Measurements from ENCODE around the gene KIAA1549. TPM values are rescaled to one million over a fixed set of nuclear protein-coding genes. Genes with fewer than 3 reads are reported as not detected.

KIAA1549 gene
- total RNA-seq, 4 donors from 2014 or later = 0.27 to 2.8 (median 0.78) TPM

- intact Hi-C loops (cut with DNase I; ENCODE audit: low total_unique reads) = no loop called here
- H3K4me3 ChIP-seq (ENCODE audit: low read depth, poor library complexity, severe bottlenecking) = no peak overlapping the region
- TF ChIP-seq CTCF (IDR thresholded peaks at IDR 0.05) (no peak), POLR2A (IDR thresholded peaks at IDR 0.05) (no peak)
- WGBS, 2 donors = 93 to 95% methylated on average over 5 of the region's 5 CpGs
- DNase-seq (ENCODE audit: low spot score in 2 of 2) = no peak
These were observed 128.7 kb downstream of the KIAA1549 start for GRCh38 chr7:138852469-138852868.

- no peak overlapping the region for H3K4me3 ChIP-seq (ENCODE audit: low read depth, poor library complexity, severe bottlenecking)
- 95 to 98% methylated on average over 5 of the region's 5 CpGs for WGBS, 2 donors
- TF ChIP-seq CTCF (IDR thresholded peaks at IDR 0.05) = no peak
- TF ChIP-seq POLR2A (IDR thresholded peaks at IDR 0.05) = no peak
- DNase-seq (ENCODE audit: low spot score in 2 of 2) = no peak
- intact Hi-C loops (cut with DNase I; ENCODE audit: low total_unique reads) = no loop called here
These were observed 131.5 kb downstream of the KIAA1549 start for GRCh38 chr7:138849701-138850100.

GRCh38 chr7:138848056-138848980 lies 132.9 kb downstream of the KIAA1549 start:
- DNase-seq (ENCODE audit: low spot score in 2 of 2) = no peak
- WGBS, 2 donors = 74 to 78% methylated on average over 3 of the region's 3 CpGs
- no peak overlapping the region for H3K4me3 ChIP-seq (ENCODE audit: low read depth, poor library complexity, severe bottlenecking)
- intact Hi-C loops (cut with DNase I; ENCODE audit: low total_unique reads) = no loop called here
- TF ChIP-seq POLR2A (IDR thresholded peaks at IDR 0.05) = no peak
- no peak for TF ChIP-seq CTCF (IDR thresholded peaks at IDR 0.05)

GRCh38 chr7:138845711-138846110 lies 135.5 kb downstream of the KIAA1549 start:
- DNase-seq (ENCODE audit: low spot score in 2 of 2) = no peak
- WGBS, 2 donors = 37 to 41% methylated on average over 2 of the region's 2 CpGs

More at GRCh38 chr7:138845711-138846110, 135.5 kb downstream of the KIAA1549 start:
- intact Hi-C loops (cut with DNase I; ENCODE audit: low total_unique reads) = no loop called here
- no peak overlapping the region for H3K4me3 ChIP-seq (ENCODE audit: low read depth, poor library complexity, severe bottlenecking)
- TF ChIP-seq POLR2A (IDR thresholded peaks at IDR 0.05) (no peak), CTCF (IDR thresholded peaks at IDR 0.05) (no peak)

Data from lower leg skin (tissue), 4 donors.